Mesothelial cell of epicardium (in vitro differentiated cells): Measurements from ENCODE around the gene TMTC4. TPM values are rescaled to one million over a fixed set of nuclear protein-coding genes. Genes with fewer than 3 reads are reported as not detected.

Experiments
- DNase-seq, 2 experiments: peaks; one replicate each; pipeline ENCODE4 v3.0.0; 2021; ENCODE audit warnings: low spot score in 2 of 2; ENCODE audit not compliant: unreplicated experiment in 2 of 2
- H3K27ac Mint-ChIP-seq: 2 replicates; pipeline ENCODE4 v1.8.0; 2021; ENCODE audit warnings: mixed read lengths
- H3K27me3 Mint-ChIP-seq: 2 replicates; pipeline ENCODE4 v1.8.0; 2021; ENCODE audit warnings: low read depth, mixed read lengths
- H3K36me3 Mint-ChIP-seq: 2 replicates; pipeline ENCODE4 v1.8.0; 2021; ENCODE audit warnings: mixed read lengths
- H3K4me1 Mint-ChIP-seq: 2 replicates; pipeline ENCODE4 v1.8.0; 2021; ENCODE audit warnings: mixed read lengths
- H3K4me3 Mint-ChIP-seq: 2 replicates; pipeline ENCODE4 v1.8.0; 2021; ENCODE audit warnings: mild to moderate bottlenecking, moderate library complexity, mixed read lengths
- H3K9me3 Mint-ChIP-seq: 2 replicates; pipeline ENCODE4 v1.8.0; 2021; ENCODE audit warnings: mixed read lengths
- total RNA-seq: library from RNA; stranded (reverse); gene quantifications from 3 replicates; pipeline ENCODE4 v1.2.1, GENCODE V29; 2021
- TF ChIP-seq, protein P1 (sequence below): fragments of 200-600 bp; sonication (generic); IDR thresholded peaks from one replicate; pipeline ENCODE4 v1.5.0; 2021; ENCODE audit warnings: antibody characterized with exemption; ENCODE audit not compliant: unreplicated experiment

The TMTC4 gene, protein sequence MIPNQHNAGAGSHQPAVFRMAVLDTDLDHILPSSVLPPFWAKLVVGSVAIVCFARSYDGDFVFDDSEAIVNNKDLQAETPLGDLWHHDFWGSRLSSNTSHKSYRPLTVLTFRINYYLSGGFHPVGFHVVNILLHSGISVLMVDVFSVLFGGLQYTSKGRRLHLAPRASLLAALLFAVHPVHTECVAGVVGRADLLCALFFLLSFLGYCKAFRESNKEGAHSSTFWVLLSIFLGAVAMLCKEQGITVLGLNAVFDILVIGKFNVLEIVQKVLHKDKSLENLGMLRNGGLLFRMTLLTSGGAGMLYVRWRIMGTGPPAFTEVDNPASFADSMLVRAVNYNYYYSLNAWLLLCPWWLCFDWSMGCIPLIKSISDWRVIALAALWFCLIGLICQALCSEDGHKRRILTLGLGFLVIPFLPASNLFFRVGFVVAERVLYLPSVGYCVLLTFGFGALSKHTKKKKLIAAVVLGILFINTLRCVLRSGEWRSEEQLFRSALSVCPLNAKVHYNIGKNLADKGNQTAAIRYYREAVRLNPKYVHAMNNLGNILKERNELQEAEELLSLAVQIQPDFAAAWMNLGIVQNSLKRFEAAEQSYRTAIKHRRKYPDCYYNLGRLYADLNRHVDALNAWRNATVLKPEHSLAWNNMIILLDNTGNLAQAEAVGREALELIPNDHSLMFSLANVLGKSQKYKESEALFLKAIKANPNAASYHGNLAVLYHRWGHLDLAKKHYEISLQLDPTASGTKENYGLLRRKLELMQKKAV
- 37.5 to 40.9 TPM (median 39.3 TPM) in 3 replicates for total RNA-seq

DNA sequence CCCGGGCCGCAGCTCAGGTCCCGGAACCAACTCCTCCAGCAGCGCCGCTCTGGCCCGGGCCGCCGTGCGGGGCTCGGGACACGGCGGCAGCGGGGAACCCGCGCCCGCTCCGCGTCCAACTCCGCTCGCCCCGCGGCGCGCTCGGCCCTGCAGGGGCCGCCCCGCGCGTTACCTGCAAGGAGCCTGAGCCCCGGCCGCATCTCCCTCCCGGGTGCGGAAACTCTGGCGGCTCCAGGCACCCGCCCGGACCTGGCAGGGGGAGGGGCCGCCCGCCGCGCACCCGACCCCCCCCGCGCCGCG is at the start of gene TMTC4:
Gene TMTC4, minus strand, starts transcription at position 224 of the 300 bp plus-strand sequence. CDS start 4,433 bp downstream, outside the sequence.
- H3K9me3 Mint-ChIP-seq = no peaks in the 10 kb centered on the region
- H3K4me3 Mint-ChIP-seq = peak within 1 kb of the TSS; percentile 88
- H3K27ac Mint-ChIP-seq = peak within 1 kb of the TSS; percentile 90
- no peak for DNase-seq
- peaks cover 20% of the 10 kb centered on the region for H3K27me3 Mint-ChIP-seq
- H3K36me3 Mint-ChIP-seq = no peaks in the 10 kb centered on the region
- peaks cover 20% of the 10 kb centered on the region for H3K4me1 Mint-ChIP-seq
- TF ChIP-seq, protein P1, sequence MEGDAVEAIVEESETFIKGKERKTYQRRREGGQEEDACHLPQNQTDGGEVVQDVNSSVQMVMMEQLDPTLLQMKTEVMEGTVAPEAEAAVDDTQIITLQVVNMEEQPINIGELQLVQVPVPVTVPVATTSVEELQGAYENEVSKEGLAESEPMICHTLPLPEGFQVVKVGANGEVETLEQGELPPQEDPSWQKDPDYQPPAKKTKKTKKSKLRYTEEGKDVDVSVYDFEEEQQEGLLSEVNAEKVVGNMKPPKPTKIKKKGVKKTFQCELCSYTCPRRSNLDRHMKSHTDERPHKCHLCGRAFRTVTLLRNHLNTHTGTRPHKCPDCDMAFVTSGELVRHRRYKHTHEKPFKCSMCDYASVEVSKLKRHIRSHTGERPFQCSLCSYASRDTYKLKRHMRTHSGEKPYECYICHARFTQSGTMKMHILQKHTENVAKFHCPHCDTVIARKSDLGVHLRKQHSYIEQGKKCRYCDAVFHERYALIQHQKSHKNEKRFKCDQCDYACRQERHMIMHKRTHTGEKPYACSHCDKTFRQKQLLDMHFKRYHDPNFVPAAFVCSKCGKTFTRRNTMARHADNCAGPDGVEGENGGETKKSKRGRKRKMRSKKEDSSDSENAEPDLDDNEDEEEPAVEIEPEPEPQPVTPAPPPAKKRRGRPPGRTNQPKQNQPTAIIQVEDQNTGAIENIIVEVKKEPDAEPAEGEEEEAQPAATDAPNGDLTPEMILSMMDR = no peak

DNA sequence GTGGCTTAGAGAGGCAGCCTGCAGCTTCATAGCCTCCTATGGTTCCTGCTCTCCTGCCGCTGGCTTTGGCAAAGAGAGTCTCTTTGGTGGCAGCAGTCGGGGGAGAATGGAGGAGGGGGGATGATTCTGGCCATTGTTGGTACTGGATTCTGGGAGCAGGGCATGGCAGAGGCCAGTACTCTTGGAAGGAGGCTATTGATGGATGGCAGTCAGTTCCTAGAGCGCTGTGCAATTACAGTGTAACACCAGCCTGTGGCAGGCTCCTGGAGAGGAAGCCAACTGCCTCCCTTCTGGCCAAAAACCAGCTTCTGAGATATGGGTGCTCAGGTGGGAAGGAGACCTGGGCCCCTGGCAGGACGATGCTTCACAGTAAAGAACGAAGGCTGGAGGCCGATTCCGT is 47.9 kb upstream of the TMTC4 start:
- no peak overlapping the region for H3K4me3 Mint-ChIP-seq
- no peak for DNase-seq
- TF ChIP-seq, protein P1 = no peak
- no peaks in the 10 kb centered on the region for H3K36me3 Mint-ChIP-seq
- no peaks in the 10 kb centered on the region for H3K27me3 Mint-ChIP-seq
- no peak overlapping the region for H3K27ac Mint-ChIP-seq
- H3K4me1 Mint-ChIP-seq = peaks cover 14% of the 10 kb centered on the region
- H3K9me3 Mint-ChIP-seq = peaks cover 11% of the 10 kb centered on the region

DNA sequence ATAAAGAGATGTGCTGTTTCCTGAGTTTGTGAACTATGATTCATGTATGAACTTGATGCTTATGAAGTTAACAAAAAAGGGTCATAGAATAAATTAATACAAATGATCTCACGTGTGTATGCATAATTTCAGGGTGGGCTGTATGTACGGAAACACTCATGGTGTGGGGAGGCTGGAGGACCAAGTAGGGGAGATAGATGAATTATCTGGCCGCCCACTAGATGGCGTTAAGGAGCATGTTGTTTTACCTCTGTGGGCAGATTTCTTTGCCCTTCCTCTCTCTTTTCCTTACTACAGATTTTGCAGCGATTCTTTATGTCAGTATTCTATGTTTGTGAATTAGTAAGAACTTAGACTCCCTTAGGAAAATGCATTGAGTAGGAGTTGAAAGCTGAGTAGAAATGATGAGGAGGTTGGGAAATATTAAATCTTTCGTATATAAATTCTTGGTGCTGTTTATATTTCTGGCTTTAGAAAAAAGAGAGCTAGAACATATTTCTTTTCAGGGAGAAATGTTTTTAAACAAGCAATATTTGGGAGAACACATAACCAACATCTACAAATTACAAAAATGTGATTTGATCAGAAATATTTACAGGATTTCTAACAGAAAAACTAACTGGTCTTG is 47.4 kb upstream of the TMTC4 start:
- peaks cover 8% of the 10 kb centered on the region for H3K9me3 Mint-ChIP-seq
- no peaks in the 10 kb centered on the region for H3K36me3 Mint-ChIP-seq
- no peak overlapping the region for H3K4me3 Mint-ChIP-seq
- peaks cover 3% of the 10 kb centered on the region for H3K27me3 Mint-ChIP-seq
- no peak overlapping the region for H3K27ac Mint-ChIP-seq
- DNase-seq = peak; percentile 33 to 63
- TF ChIP-seq, protein P1 = peak; percentile 54
- peaks cover 14% of the 10 kb centered on the region for H3K4me1 Mint-ChIP-seq

DNA sequence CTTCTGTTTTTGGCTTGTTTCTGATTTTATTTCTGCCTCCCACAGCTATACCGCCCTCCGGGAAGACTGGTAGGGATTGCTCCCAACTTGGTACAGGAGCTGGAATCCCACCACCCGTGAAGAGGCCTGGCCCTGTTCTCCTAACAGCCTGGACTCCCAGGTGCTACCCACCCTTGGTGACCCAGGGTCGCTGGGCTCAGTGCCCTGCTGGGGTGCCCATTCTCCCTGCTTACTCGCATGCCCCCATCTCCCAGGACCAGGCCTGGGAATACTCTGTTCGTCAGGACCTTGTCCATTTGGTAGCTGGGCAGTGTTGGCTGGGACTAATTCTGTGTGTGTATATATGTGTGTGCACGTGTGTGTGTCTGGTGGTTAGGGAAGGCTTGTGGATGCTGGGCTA is 41.0 kb upstream of the TMTC4 start:
- H3K4me1 Mint-ChIP-seq = no peaks in the 10 kb centered on the region
- H3K36me3 Mint-ChIP-seq = no peaks in the 10 kb centered on the region
- TF ChIP-seq, protein P1 = no peak
- H3K9me3 Mint-ChIP-seq = peaks cover 3% of the 10 kb centered on the region
- H3K27ac Mint-ChIP-seq = no peak overlapping the region
- peaks cover 13% of the 10 kb centered on the region for H3K27me3 Mint-ChIP-seq
- H3K4me3 Mint-ChIP-seq = no peak overlapping the region
- no peak for DNase-seq

DNA sequence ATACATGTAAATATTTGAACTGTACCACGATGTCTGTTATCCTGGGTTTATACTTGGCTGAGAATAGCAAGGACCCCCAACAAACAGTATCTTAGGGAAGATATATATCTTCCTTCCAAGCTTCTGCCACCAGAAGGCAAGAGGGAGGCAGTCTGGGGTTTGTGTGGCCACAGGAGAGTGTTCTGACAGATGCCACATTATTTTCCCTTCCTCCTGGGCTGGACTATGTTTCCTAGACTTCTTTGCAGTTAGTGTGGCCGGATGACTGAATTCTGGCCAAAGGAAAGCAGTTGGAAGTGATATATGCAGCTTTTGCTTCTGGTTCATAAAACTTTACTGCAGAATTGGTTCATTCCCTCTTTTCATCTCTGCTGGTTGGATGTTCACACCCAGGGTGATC is 39.9 kb upstream of the TMTC4 start:
- H3K27me3 Mint-ChIP-seq = peaks cover 13% of the 10 kb centered on the region
- no peak for DNase-seq
- no peaks in the 10 kb centered on the region for H3K4me1 Mint-ChIP-seq

More for the DNA sequence above, 39.9 kb upstream of the TMTC4 start:
- no peak overlapping the region for H3K4me3 Mint-ChIP-seq
- TF ChIP-seq, protein P1 = no peak
- H3K9me3 Mint-ChIP-seq = no peaks in the 10 kb centered on the region
- no peak overlapping the region for H3K27ac Mint-ChIP-seq
- no peaks in the 10 kb centered on the region for H3K36me3 Mint-ChIP-seq
